Hindlimb muscle (tissue), 1 donor: ENCODE measurements around the gene NEUROG1. TPM values are rescaled to one million over a fixed set of nuclear protein-coding genes. Genes with fewer than 3 reads are reported as not detected.
A peak's percentile ranks its signal among the peaks of the same experiment; 100 is the strongest.

Experiments
- DNase-seq: peaks from one replicate; pipeline ENCODE4 v3.0.0-alpha.2; 2013
- polyA plus RNA-seq: library from polyadenylated mRNA; unstranded; fragments of 120-200 nt; gene quantifications from one replicate; pipeline ENCODE4 v1.2.1, GENCODE V29; 2013; ENCODE audit not compliant: insufficient read length

Gene NEUROG1
- polyA plus RNA-seq, 1 donor = not detected

DNA sequence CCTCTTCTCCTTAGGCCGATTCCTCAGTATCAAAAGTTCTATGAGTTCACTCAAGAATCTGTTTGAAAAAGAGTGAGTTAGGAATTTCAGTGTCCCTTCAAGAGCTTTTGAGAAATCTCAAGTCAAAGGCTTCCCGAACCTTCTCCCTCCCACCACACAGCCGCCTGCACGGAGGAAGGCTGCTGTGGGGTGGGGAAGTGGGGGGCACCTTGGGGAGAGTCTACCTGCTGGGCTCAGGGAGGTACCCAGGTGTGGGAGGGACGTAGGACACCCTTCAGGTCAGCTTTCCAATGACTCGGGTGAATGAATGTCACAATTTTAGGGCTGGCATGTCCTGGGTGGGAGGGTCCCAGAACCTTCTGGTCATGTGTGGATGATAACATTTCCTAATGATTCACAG, 25.5 kb upstream of the NEUROG1 start:
- DNase-seq = no peak

DNA sequence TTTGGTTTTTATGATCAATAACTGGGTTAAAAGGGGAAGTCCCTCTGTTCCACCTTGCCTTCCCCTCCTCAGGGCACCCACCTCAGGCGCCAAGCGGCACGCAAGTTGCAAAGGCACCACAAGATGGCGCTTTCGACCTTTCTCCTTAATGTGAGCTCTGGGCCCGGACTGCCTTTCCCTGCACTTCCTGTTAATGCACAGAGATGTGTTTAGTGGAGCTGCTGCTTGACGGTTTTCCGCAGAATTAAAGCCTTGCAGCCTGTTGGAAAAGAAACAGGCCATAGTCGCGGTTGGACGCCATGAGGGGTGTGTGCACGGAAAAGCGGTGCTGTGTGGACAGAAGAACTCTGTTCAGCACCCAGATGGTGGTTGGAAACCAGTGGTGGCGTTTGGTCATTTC, 25.1 kb upstream of the NEUROG1 start:
- peak; percentile 86 for DNase-seq

DNA sequence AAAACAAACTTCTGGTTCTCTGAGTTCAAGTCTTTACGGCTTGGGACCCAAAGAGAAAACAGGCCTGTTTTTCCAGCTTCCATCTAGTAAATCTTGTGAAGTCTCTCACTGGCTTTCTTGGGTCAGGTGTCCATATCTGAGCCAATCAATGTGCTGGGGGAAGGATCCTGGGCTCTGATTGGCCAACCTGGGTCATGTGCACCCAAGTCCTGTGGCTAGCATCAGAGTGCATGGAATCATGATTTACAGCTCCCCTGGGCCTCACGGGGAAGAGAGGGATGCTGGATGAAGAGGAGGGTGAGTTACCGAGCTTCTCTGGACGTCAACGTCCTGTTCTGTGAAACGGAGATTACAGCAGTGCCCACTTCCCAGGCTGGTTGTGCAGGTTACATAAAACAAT, 23.6 kb upstream of the NEUROG1 start:
- no peak for DNase-seq

DNA sequence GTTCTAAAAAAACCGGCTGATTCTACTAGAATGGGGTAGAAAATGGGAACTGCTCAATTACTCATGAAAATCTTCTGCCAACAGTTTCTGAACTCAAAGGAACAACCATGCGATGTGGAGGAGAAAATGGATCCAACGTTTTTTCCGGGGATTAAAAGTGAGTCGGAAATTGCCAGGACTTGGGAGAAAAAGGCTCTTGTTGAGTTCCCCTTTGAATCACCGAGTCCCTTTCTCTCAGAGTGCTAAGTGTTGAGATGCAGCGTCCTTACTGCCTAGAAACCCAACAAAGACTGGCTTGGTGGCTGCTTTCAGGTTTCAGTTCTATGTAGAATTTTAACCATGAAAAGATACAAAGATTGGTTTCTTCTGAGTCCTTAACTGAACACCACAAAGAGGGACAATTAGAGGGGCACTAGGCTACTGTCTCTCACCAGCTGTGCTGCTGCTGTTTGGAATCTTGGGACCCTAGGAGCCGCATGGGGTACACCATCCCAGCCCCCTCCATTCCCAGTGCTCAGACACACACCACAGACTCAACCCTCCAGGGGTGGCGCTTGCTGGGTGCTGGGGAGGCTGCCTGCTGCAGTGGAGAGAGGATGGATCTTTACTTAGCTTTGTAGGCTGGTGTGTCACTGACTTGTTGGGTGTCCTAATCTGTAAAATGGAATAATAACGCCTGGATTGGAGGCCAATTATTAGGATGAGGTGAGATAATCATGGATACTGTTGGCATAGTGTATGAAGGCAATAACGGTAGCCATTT, 21.5 kb upstream of the NEUROG1 start:
- no peak for DNase-seq

DNA sequence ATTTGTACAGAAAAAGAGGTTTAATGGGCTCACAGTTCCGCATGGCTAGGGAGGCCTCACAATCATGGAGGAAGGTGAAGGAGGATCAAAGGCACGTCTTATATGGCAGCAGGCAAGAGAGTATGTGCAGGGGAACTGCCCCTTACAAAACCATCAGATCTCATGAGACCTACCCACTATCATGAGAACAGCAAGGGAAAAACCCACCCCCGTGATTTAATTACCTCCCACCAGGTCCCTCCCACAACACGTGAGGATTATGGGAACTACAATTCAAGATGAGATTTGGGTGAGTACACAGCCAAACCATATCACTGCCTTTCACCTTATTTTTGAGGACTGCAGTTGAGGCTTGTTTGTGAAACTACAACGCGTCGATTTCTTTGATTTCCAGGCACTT, 20.9 kb upstream of the NEUROG1 start:
- no peak for DNase-seq

DNA sequence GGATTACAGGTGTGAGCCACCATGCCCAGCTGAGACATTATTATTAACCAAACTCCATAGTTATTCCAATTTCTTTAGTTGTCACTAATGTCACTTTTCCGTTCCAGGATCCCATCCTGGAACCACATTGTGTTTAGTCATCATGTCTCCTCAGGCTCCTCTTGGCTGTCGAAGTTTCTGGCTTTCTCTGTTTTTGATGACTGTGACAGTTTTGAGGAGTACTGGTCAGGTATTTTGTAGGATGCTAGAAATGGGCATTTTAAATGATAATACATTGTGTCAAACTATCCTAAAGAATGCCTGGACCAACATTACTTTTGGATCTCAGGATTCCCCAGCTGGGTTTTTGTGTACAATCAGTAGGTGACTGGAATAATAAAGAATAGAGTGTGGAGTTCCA, 19.8 kb upstream of the NEUROG1 start:
- no peak for DNase-seq

DNA sequence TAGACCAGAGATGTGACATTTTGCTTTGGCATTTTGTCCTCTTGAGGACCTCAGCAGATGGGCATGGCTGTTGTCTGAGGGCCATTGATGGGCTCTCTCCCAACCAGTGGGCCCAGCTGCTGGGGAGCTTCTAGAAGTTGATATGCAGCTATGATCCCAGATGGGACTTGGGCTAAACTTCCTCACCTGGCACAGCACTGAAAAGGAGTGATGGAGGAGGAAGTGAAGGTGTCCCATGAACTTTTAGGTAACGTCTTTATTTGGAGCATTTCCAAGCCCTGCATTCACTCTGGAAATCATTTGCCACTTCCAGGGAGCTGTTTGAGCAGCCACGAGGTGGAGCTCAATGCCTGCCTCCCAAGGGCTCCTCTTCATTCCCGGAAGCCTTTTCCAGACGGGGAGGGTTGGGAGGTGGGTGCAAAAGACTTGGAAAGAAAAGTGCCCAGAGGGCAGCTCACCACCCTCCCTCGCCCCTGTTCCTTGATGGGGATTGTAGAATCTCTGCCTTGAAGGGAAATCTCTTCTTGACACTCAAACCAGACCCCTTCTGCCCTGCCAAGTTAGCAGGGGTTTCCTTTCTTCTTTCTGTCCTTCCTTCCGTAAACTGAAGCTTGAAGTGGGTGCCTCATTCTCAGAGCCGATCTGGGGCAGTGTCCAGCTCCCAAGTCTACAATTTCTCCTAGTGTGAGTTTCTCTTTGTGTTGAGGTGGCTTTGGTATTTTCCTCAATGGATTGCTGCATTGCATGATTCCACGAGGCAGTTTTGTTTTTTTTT, 18.1 kb upstream of the NEUROG1 start:
- DNase-seq = no peak

DNA sequence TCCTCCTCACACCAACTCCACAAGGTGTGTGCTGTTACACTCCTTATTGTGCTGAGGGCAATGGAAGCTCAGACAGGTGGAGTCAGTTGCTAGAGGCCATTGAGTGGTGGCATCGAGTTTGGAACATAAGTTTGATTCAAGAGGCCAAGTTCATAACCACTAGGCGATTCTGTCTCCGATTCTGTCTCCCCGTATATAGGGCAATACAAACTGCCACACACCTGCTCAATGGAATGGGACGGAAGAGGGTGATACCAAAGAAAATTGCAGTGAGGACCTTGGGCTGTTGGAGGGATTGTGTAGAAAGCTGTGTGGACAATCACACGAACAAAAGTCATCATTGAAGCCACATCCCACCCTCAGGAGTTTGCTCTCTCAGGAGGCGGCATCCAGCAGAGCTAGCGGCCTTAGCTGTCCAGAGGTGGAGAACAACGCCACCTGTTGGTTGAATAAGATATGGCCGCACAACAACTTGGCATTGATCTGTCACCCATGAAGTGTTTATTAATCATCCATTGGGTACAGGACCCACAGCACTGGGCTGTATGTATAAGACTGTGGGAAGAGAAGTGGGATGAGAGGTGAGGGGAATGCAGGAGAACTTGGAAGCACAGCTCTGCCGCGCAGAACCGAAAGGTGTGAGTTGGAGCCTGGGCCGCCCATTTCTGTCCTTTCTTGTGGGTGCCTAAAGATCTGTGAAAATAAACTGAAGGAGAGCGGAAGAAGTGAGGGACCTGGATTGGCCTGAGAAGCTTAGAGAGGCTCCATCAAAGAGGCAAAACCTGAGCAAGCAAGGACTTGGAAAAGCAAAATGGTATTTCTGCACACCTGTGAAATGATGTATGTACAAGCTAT, 16.1 kb upstream of the NEUROG1 start:
- DNase-seq = peak; percentile 70

DNA sequence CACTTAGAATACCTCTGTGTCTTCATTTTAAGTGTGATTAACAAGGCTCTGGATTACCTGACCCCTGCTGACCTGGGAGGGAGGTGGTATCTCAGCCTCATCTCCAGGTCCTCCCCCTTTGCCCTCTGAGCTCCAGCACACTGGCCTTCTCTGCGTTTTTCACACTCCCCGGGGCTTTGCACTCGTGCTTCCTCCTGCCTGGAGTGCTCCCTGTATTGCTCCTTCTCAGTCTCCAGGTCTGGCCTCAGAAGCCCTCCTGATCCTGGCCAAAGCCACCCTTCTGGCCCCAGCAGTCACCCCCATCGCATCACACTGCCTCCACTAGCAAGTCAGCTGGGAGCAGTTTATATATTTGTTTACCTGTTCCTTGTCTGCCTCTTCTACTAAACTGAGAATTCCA, 13.6 kb upstream of the NEUROG1 start:
- no peak for DNase-seq

DNA sequence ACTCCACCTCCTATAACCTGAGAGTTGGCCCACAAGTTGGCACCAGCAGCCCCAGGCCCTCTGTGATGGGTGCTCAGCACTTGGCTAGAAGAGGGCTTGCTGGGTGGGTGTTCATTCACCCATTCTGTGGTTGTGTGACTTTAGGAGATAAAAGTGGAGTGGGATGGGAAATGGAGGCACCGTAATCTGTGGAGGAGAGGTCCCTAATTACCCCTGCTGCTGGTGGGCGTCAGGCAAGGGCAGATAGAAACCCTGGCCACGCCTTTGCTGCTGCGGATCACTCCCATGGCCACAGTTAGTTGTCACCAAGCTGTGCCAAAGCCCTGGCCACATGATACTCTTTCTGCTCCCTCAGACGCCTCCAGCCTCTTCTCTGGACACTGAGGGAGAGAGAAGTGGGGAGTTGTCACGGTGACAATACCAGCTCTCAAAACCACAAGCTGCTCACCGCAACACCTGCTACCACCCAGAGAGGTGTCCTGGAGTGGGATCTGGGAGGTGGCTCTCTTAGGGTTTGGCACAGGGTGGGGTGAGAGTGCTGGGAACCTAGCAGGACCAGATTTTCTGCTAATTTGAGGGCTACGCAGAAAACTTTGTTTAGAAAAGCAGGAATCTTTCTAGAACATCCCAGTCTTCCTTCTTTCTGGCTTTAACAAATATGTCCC, 12.0 kb upstream of the NEUROG1 start:
- DNase-seq = no peak

DNA sequence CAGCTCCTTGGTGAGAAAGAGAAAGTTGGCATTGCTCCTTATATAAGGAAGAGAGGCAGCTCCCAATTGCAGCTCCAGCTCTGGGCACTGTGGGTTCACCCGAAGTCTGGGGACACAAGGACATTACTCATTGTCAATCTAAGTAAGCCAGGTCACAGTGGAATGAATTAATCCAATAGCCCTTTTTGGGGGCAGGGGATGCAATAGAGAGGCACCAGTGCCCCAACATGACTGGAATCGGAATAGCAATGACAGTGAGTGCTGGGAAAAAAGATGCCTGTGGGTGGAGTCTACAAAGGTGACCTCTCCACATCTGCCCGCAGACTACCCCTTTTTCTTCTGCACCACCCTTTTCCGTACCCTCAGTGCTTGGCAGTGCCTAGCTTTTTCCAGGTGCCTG, 11.1 kb upstream of the NEUROG1 start:
- no peak for DNase-seq

DNA sequence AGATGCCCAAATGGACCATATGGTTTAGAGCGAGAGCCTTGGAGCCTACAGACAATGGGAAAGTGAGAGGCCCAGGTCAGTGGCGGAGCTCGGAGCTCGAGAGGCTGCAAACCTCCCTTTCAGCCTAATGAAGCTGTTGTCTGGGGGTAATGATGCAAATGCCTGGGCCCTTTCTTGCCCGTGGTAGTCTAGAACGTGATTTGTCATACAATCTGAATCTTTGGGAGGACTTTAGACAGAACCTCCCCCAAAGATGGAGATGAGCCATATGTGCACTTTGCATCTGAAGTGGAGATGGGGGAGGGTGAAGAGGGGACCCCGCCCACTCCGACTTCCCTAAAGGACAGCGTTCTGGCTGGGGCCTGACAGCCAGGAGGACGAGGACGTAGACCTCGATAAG, 10.3 kb upstream of the NEUROG1 start:
- DNase-seq = no peak

DNA sequence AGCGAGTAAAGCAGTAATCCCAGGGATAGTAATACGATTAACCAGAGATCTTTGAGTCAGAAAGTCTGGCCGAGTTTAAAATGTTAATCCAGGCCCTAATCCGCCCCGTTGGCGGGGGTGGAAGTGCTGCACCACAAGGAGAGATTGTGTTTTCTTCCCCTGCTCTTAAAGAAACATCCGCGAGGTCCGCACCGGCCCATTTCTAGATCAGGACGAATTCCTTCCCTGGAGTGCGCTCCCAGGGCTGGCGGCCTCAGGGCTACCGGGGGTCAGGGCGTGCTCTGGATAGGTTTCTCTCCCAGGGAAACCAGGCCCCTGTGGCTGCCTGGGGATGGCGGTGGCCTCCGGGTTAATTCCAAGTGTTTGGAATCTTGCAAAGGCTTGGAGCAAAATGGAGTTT, 9.3 kb upstream of the NEUROG1 start:
- DNase-seq = no peak

DNA sequence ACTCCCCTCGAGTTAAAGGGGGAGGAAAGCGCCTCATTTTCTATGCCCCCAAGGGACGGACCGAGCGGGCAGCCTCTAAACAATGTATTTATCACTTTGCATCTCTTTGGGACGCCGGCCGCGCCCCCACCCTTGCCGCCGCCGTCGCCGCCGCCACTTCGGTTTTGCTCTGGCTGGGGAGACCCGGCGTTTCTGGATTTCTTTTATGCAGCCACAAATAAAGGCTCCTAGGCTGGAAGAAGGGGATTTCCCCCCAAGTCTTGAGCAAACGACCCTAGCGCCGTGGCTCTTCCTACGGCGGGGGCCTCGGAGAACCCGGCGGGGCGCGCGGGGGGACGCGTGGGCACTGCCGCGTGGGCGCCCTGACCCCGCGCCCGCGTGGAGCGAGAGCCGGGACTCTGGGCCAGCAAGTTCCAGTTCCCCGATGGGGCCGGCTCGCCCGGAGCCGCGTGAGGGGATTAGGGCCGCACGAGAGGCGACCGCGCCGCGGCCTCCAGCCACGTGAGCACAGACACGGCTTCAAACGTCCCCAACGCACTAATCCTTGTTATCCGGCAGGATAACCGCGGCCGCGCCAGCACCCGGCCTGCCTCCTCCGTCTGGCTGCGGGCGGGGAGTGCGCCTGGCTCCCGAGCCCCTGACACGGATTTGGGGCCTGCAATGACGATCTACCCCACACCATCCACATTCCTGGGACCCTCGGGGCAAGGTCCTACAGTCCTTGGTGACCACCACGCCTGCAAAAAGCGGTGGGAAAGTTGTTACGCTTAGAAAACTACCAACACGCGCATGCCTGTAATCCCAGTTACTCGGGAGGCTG, 7.9 kb upstream of the NEUROG1 start:
- peak; percentile 31 for DNase-seq

DNA sequence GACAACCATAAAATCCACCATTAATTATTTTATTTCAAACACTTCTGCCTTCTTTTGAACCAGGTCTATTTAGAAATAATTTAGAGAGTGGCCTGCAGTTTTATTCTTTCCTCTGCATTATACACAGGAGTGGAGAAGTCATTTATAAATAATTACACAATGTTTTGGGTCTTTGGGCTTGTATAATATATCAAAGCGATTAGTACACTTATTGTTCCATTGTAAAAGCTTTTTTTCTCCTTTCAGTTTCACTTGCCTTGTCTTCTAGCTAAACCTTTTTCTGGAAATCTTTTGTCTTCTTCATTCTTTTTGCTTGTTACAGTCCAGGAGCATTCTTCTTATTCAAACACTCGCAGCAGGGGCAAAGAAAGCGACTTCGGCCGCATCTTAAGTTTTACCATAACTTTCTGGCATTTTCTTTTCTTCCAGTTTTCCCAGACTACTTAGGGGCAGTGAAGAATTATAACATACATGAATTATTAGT, 7.3 kb upstream of the NEUROG1 start:
- DNase-seq = no peak

DNA sequence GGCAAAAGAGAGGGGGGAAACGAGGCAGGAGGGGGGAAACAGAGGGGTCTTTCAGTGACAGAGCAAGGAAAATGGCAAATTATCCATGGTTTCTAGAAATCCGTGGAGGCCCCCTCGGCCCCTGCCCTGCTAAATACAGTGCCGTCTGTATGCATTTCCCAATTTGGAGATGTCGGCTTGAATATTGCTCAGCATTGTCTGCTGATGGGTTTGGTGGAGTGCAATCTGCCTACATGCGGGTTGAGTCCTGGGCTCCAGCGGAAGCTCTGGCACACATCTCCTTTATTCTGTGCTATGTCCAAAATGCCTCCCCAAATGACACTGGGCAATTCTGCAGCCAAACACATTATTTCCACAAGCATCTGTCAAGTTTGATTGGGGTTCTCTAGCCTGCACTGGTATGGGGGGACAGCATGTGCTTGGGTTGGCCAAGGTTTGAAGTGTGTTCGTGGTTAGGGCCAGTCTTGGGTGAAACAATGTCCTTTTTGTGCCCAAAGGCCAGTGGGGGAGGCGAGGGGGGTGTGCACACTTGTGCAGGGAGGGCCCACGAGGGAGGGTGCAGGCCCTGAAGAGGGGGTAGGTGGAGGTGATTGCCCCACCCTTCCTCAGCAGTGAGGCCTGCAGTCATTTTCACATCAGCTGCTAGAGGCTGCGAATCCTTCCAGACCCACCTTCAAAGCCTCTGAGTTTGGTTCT, 6.2 kb upstream of the NEUROG1 start:
- DNase-seq = no peak

DNA sequence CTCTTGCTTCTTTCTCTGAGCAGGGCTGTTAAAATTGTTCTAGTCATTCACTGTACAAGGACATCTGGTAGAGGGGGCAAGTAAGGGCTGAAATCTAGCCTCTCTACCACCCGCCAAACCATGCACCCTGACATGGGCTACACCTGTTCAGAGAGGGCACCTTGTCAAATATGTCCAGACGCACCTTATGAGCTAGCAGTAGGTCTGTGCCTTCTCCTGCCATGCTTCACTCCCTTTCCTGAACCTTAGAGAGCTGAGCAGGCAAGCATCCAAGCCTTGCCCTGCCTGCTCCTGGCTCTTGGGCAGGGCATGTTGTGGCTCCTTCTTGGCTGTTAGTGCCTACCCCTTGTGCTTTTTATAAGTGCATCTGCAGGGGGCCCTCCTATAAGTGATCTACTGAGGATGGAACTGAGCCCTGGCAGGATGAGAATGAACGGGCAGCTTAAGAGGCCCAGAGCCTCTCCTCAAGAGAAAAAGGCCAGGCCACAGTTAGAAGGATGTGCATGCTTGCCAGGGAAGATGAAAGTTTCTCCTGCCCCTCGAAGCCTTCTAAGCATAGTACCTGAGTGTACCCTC, 3.8 kb upstream of the NEUROG1 start:
- no peak for DNase-seq

DNA sequence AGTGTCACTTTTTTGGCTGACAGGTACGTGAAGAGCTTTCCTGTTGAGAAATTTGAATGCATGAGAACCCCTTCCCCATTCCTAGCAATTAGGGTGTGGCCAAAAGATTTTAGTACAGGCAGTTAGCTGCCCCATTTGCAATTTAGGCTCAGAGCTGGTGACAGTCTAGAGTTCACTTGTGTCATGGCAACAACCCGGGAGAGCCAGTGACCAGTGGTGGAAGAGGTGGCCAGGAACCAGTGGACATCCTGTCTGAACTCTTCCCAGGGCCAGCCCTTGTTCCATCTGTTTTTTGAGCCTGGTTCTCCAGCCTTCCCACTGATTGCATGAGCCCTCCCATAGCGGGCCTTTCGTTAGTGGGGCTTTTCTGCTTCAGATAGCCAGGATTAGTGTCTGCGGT, 2.5 kb upstream of the NEUROG1 start:
- no peak for DNase-seq

DNA sequence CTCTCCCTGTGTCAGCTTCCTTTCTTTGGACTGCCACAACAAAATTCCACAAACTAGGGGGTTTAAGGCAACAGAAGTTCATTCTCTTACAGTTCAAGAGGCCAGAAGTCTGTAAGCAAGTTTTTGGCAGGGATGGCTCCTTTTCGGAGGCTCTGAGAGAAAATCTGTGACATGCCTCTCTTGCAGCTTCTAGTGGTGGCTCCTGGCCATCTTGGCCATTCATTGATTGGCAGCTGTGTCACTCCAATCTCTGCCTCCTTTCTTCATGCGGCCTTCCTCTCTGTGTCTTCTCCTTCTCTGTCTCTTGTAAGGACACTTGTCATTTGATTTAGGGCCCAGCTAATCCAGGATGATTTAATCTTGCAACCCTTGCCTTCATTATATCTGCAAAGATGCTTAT, 2.0 kb upstream of the NEUROG1 start:
- DNase-seq = no peak

DNA sequence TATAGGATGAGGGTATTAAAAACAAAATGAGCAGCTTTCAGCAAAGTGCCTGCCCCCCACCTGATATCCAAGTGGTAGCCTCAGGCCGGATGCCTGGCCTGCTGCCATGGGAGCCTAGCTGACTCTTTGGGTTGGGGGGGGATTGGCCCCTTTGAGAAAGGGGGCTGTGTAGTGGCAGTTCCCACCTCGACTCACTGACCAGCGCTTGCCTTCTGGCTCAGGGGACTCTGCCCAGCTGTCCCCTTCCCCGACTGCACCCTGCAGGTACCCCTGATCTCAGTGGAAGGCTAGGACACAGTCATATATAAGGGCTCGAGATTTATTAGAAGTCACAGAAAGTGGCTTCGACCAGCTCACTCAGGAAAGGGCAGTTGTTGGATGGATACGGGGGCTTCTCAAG, 1.5 kb upstream of the NEUROG1 start:
- no peak for DNase-seq

DNA sequence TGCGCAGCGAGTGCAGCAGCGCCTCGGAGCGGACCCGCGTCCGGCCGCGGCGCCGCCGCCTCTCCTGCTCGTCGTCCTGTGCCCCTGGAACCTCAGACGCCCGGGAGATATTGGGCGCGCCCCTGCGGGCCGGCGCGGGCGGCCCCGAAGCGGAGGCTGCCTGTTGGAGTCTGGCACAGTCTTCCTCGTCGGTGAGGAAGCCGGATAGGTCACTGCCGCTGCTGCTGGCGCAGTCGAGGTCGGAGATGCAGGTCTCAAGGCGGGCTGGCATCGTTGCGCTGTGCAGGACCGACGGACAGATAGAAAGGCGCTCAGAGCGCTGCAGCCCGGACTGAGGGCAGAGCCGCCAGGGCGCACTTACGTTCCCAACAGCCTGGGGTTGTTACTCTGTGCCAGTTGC, 344 bp downstream of the NEUROG1 start:
- no peak for DNase-seq
